ENCODE results near the gene SHANK2. TPM values are rescaled to one million over a fixed set of nuclear protein-coding genes. Genes with fewer than 3 reads are reported as not detected.

Gene SHANK2
- total RNA-seq, 1 donor from 2014 or later: 10.5 TPM

DNA sequence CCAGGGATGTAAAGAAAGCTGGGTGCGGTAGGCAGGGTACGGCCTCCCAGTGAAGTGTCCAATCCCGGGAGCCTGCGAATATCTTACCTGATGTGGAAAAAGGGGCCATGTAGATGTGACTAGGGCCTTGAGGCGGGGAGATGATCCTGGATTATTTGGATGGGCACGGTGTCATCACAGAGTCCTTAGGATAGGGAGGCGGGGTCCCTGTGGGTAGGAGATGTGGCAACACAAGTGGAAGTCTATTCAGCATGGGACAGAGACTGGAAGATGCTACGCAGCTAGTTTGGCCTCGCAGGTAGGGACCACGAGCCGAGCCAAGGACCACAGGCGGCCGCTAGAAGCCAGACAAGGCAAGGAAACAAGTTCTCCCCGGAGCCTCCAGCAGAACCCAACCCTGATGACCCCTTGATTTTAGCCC, 46.4 kb upstream of the SHANK2 start:
- Mint-ChIP-seq H3K27ac (ENCODE audit: unreplicated experiment) (no peak overlapping the region), H3K27me3 (ENCODE audit: unreplicated experiment) (peaks cover 12% of the 10 kb centered on the region), H3K4me3 (ENCODE audit: unreplicated experiment) (no peak overlapping the region), H3K36me3 (ENCODE audit: low read depth, unreplicated experiment) (no peaks in the 10 kb centered on the region), H3K9me3 (ENCODE audit: unreplicated experiment) (no peaks in the 10 kb centered on the region), H3K4me1 (ENCODE audit: unreplicated experiment) (peaks cover 4% of the 10 kb centered on the region)
- no peak for DNase-seq (ENCODE audit: low spot score)
- TF ChIP-seq CTCF (IDR thresholded peaks at IDR 0.05; ENCODE audit: unreplicated experiment): no peak

DNA sequence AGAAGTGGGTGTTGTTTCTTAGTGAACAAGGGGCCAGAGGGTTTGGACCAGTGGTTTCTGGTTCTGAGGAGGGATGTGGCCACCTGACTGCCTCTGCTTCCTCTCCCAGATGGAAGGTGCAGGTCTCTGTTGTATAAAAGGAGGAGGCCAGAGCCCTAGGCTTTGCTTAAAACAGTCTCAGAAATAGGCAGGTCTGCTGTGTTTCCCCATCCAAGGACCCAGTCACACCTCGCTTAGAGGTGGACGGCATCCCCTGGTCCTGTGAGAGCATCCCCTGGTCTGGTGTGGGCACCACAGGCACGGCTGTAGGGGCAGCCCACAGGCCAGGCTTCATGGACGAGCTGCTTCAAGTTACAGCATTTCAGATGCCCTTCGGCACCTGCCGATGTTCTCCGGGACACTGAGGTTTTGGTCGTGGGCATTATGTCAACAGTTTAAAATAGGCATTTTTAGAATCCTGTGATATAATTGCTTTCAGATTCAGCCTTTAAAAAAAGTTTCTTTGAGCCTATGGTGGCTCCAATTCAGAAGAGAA, 45.7 kb upstream of the SHANK2 start:
- Mint-ChIP-seq H3K4me3 (ENCODE audit: unreplicated experiment) (no peak overlapping the region), H3K9me3 (ENCODE audit: unreplicated experiment) (no peaks in the 10 kb centered on the region), H3K27ac (ENCODE audit: unreplicated experiment) (no peak overlapping the region), H3K27me3 (ENCODE audit: unreplicated experiment) (peaks cover 11% of the 10 kb centered on the region), H3K36me3 (ENCODE audit: low read depth, unreplicated experiment) (no peaks in the 10 kb centered on the region), H3K4me1 (ENCODE audit: unreplicated experiment) (peaks cover 4% of the 10 kb centered on the region)
- no peak for TF ChIP-seq CTCF (IDR thresholded peaks at IDR 0.05; ENCODE audit: unreplicated experiment)
- DNase-seq (ENCODE audit: low spot score): no peak

- Mint-ChIP-seq H3K4me1 (ENCODE audit: unreplicated experiment) (no peaks in the 10 kb centered on the region), H3K4me3 (ENCODE audit: unreplicated experiment) (no peak overlapping the region), H3K9me3 (ENCODE audit: unreplicated experiment) (peaks cover 5% of the 10 kb centered on the region), H3K27ac (ENCODE audit: unreplicated experiment) (no peak overlapping the region), H3K36me3 (ENCODE audit: low read depth, unreplicated experiment) (no peaks in the 10 kb centered on the region), H3K27me3 (ENCODE audit: unreplicated experiment) (peaks cover 9% of the 10 kb centered on the region)
- no peak for TF ChIP-seq CTCF (IDR thresholded peaks at IDR 0.05; ENCODE audit: unreplicated experiment)
- DNase-seq (ENCODE audit: low spot score): no peak
Measured at GRCh38 chr11:71294846-71295600, 42.6 kb upstream of the SHANK2 start.

DNA sequence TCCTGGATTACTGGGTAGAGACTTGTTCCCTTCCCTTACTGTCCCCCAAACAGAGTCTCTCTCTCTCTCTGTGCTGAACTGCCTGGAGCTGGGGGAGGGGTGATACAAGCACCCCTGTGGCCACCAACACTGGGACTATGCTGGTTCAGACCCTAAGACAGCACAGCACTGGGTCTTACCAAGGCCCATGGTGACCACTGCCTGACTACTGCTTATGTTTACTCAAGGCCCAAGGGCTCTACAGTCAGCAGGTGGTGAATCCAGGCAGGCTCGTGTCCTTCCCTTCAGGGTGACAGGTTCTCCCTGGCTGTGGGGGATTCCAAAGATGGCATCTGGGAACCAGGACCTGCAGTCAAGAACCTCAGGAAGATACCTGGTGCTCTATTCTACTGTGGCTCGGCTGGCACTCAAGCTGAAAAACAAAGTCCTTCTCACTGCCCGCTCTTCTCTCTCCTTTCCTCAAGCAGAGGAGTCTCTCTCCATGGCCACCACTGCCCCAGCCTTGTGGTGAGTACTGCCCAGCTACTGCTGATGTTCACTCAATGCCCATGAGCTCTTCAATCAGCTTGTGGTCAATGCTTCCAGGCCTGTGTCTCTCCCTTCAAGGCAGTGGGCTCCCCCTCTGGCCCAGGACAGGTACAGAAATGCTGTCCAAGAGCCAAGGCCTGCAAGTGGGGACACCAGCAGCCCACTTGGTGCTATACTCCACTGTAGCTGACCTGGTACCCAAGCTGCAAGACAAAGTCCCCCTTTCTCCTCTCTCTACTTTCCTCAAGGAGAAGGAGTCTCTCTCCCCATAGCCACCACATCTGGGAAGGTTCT, 41.8 kb upstream of the SHANK2 start:
- H3K27me3 Mint-ChIP-seq (ENCODE audit: unreplicated experiment): peaks cover 9% of the 10 kb centered on the region
- no peaks in the 10 kb centered on the region for H3K4me1 Mint-ChIP-seq (ENCODE audit: unreplicated experiment)
- no peak overlapping the region for H3K27ac Mint-ChIP-seq (ENCODE audit: unreplicated experiment)
- H3K36me3 Mint-ChIP-seq (ENCODE audit: low read depth, unreplicated experiment): no peaks in the 10 kb centered on the region
- H3K4me3 Mint-ChIP-seq (ENCODE audit: unreplicated experiment): no peak overlapping the region
- DNase-seq (ENCODE audit: low spot score): no peak
- peaks cover 8% of the 10 kb centered on the region for H3K9me3 Mint-ChIP-seq (ENCODE audit: unreplicated experiment)
- no peak for TF ChIP-seq CTCF (IDR thresholded peaks at IDR 0.05; ENCODE audit: unreplicated experiment)

Data from endothelial cell (in vitro differentiated cells).